AML-193 (cell line): Measurements from ENCODE around the gene MUC21.
"Not testable (repeated sequence)": the region's sequence is repeated elsewhere in the genome, so short reads cannot be mapped to it uniquely, and the experiment has no call there.

ENCODE experiments used
- DNase-seq, 2 experiments: peaks; one replicate each; lab custom pipeline; 2025; lab: John Stamatoyannopoulos, UW

MUC21 gene

DNA sequence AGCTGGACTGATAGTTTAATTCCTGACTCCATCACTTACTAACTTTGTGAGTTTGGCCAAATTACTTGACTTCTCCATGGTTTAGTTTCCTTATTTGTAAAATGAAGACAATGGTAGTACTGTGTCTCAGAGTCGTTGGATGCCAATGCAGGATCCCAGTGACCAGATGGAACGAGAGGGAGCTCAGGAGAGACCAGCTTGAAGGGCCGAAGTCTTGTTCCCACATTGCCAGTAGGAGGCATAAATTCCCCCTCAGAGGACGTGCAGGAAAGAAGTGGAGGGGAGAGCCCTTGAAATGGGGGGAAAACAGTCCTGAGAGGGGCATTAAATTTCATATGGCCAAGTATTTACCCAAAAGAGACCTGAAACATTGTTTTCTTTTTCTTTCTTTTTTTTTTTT, 24.6 kb downstream of the MUC21 start:
- DNase-seq = no peak

DNA sequence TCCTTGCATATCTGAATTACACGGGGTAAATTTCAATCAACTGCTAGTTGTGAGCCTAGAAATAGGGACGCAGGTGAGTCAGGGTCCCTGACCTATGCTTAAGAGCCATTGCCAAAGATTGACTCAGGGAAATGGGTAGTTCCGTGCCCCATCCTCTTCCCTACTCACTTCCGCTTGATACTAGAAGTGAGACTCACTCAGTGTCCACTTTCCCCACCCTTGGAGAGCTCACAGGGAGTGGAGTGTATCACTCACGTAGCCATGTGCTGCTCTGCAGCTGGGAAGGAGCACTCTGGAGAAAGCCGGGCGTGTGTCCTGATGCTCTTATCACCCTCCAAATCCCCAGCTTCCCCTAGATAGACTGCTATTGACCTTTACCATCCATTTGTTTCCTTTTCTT, 26.2 kb downstream of the MUC21 start:
- no peak for DNase-seq

DNA sequence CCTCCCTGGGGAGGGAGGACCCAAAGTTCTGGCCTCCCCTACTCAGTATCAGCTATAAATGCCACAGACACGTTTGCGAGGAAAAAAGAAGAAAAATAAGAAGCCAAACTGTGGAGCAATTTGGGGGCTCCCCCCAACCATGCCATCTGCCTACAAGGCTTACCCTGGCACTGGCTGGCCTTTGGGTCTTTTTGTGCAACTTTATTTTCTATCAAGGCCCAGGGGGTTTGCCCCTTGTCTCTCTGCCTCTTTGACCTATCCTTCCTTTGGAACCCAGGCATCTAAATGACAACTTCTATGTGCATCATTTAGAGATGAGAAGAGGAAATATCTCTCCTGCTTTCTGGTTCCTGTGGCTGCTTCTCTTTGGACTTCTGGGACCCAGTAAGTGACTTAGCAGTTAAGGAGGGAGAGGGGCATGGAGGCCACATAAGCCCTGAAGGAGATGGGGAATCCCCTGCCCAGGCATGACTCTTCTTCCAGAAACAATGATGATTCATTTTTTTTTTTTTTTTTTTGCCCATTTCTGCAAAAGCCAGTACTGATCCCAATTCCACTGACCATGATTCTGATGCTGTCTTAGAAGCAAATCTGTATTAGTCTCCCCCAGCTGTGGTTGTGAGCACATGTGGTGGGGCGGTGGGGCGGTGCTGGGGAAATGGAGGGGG, 27.0 kb downstream of the MUC21 start, which contains the start of gene MUC22:
MUC22 (plus strand) TSS at position 82 of the 668 bp plus-strand sequence; CDS start at position 315, 233 bp downstream.
- no peak for DNase-seq

DNA sequence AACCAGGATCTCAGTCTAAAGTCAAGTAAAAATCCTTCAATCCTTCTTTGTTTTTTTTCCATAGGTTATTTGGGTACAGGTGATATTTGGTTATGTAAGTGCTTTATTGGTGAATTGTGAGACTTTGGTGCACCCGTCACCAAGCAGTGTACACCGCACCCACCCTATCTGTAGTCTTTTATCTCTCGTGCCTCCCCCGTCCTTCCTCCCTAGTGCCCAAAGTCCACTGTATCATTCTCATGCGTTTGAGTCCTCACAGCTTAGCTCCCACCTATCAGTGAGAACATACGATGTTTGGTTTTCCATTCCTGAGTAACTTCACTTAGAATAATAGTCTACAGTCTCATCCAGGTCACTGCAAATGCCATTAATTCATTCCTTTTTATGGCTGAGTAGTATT, 27.6 kb downstream of the MUC21 start:
- DNase-seq = no peak

- no peak for DNase-seq
These were observed 33.3 kb downstream of the MUC21 start for GRCh38 chr6:31016659-31017299.

GRCh38 chr6:31017436-31017835, 33.9 kb downstream of the MUC21 start:
- DNase-seq = not testable (repeated sequence)

- no peak for DNase-seq
These were observed 36.5 kb downstream of the MUC21 start for GRCh38 chr6:31020057-31020456.

DNA sequence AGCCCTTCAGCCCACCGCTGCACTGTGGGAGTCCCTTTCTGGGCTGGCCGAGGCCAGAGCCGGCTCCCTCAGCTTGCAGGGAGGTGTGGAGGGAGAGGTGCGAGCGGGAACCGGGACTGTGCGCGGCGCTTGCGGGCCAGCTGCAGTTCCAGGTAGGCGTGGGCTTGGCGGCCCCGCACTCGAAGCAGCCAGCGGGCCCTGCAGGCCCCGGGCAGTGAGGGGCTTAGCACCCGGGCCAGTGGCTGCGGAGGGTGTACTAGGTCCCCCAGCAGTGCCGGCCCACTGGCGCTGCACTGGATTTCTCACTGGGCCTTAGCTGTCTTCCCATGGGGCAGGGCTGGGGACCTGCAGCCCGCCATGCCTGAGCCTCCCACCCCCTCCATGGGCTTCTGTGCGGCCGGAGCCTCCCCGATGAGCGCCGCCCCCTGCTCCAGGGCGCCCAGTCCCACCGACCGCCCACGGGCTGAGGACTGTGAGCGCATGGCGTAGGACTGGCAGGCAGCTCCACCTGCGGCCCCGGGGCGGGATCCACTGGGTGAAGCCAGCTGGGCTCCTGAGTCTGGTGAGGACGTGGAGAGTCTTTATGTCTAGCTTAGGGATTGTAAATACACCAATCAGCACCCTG, 37.2 kb downstream of the MUC21 start:
- not testable (repeated sequence) for DNase-seq

DNA sequence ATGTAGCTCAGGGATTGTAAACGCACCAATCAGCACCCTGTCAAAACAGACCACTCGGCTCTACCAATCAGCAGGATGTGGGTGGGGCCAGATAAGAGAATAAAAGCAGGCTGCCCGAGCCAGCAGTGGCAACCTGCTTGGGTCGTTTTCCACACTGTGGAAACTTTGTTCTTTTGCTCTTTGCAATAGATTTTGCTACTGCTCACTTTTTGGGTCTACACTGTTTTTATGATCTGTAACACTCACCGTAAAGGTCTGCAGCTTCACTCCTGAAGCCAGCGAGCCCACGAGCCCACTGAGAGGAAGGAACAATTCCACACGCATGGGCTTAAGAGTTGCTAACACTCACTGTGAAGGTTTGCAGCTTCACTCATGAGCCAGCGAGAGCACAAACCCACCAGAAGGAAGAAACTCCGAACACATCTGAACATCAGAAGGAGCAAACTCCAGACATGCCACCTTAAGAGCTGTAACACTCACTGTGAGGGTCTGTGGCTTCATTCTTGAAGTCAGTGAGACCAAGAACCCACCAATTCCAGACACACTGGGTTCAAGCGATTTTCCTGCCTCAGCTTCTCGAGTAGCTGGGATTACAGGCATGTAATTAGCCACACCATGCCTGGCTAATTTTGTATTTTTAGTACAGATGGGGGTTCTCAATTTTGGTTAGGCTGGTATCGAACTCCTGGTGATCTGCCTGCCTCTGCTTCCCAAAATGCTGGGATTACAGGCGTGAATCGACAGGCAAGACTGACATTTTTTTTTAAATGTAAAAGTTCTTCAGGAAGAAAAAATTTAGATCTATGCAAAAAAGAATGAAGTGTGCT, 38.4 kb downstream of the MUC21 start:
- DNase-seq = not testable (repeated sequence)

DNA sequence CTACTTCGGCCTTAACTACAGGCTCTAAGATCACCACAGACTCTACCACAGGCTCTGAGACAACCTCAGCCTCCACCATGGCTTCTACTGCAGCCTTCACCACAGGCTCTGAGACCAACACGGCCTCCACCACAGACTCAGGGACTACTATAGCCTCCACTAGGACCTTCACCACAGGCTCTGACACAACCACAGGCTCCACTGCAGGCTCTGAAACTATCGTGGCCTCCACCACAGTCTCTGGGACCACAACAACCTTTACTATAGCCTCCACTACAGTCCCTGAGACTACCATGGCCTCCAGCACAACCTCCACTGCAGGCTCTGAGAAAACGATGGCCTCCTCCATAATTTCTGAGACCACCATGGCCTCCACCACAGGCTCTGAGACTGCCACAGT, 42.1 kb downstream of the MUC21 start:
- DNase-seq = no peak

GRCh38 chr6:31031095-31031494, 47.6 kb downstream of the MUC21 start:
- no peak for DNase-seq

- DNase-seq = no peak
These were observed 49.6 kb downstream of the MUC21 start for GRCh38 chr6:31033075-31033474.

DNA sequence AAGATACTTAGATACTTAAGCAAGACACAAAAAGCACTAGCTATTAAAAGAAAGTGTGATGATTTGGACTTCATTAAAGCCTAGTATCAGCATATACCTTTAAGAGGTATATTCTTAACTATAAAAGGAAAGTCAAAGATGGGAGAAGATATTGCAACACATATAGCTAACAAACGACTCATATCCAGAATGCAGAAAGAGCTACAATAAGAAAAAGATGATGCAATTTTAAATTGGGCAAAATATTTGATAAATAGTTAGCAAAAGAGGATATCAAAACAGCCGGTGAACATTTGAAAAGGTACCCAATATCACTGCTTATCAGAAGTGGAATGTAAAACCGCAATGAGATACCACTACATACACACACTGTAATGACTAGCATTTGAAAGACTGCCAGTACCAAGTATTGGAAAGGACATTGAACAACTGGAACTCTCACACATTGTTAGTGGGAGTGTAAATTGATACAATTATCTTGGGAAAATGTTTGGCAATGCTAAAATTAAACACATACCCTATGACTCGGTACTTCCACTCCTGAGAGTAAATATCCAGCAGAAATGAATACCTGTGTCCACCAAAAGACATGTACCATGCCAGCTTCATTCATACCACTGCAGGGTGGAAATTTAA, 52.5 kb downstream of the MUC21 start:
- DNase-seq = no peak

DNA sequence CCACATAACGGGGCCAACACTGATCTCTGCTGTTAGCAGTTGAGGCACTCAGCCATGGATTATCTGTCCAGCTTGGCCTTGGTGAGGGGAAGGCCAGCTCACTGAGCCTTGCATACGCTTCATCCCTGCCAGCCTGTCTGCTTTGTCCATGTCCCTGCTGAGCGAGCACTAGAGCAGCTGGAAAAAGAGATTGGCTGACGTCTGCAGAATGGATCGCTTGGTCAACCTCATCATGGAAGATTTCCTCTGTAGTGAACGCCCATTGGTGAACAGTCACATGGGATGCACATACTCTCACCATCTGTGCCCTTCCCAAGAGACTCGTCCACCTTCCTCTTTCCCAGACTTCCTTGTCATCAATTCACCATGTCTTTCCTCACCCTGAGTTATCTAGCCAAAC, 53.7 kb downstream of the MUC21 start:
- no peak for DNase-seq

- DNase-seq = no peak
These were observed 54.2 kb downstream of the MUC21 start for GRCh38 chr6:31037682-31038081.

- DNase-seq = no peak
These were observed 55.0 kb downstream of the MUC21 start for GRCh38 chr6:31038559-31038958.
